NCI-H510A treated with DMSO at 0.1 percent for 48 hours (cell line): Measurements from ENCODE around the gene SEMA4D.

Source experiments
- DNase-seq: peaks from one replicate; lab custom pipeline; 2025; lab: John Stamatoyannopoulos, UW

Gene SEMA4D

DNA sequence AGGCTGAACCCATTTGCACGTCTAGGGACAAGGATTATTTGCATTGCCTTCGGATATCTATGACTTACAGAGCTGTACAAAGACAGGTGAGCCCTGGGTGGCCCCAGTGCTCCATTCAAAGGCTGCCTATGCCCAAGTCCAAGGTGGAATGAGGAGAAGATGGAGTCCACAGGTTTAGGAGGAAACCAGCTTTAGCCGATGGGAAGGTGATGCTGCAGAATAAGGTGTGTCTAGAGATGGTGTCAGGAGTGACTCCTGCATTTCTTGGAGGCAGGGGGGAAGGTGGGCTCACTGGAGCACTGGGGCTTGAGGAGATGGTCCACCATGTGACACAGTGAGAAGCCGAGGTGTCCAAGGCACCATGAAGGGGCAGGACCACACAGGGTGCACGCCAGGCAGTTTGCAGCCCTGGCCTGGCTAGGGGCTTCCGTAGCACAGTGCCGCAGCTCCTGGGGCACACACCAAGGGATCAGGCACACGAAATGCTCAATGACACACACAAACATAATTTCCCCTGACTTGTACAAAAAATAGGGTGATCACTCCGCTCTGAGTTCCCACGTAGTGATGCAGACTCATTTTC lies 32.1 kb downstream of the SEMA4D start:
- DNase-seq = no peak

DNA sequence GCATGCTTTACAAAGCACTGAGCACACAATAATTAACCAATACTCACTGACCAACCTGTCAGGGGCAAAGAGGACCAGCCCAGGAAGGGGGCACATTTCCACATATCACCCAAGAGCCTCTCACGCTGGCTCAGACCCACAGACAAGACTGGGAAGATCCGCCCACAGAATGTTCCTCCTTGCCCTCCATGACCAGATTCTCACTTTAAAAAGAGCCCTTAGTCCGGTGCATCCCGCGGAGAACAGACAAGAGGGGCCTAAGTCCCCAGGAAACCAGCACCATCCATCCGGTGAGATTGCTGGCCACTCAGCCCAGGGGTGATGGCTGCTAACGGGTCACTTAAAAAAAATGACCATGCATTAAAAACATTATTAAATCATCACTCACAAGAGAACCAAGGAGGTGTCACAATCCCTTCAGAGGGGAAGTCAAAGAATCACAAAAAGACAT lies 32.9 kb downstream of the SEMA4D start:
- no peak for DNase-seq

DNA sequence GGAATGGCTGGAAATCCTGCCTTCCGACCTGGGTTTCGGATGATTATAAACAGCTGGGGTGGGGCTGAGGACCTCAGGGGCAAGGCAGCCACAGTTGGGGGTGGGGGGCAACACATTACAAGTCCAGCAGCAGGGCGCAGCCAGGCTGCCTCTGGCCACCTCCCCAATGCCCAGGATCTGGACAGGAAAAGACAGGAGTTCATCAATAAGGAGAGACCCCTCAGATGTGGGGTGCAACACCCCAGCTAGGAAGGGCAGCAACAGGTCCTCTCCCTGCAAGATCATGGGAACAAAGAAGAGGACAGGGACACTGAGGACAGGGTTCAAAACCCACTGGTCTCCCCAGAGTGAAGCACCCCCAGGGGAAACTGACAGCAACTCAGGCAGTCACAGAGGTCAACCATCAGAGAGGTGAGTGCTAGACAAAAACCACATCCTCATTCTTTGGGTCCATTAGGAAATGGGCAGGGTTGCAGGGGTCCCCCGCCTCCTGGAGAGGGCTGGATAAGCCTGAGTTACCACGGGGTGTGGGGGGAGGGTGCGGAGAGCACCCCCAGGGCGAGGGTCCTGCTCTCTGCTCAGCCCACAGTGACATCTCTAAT lies 33.5 kb downstream of the SEMA4D start:
- no peak for DNase-seq

- DNase-seq = no peak
Observed at GRCh38 chr9:89462817-89463683, 34.9 kb downstream of the SEMA4D start.

DNA sequence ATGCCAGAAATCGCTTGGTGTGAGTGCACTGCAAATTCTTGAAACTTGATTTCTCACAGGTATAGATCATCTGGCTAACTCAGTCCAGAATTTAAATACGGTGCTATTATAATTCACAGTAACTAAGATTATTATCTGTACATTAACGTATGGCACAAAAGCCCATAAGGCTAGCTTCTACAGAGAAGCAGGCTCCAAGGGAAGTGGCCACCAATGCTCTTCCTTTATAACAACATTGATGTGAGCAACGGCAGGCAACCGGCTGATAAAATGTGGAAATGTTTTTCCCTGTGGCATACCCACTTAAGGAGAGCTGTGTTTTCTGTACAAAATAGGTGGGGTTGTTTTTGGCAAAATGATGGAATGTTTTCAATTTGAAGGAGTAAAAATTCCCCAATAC lies 35.7 kb downstream of the SEMA4D start:
- no peak for DNase-seq

- DNase-seq = no peak
Observed at GRCh38 chr9:89461265-89461664, 36.6 kb downstream of the SEMA4D start.

DNA sequence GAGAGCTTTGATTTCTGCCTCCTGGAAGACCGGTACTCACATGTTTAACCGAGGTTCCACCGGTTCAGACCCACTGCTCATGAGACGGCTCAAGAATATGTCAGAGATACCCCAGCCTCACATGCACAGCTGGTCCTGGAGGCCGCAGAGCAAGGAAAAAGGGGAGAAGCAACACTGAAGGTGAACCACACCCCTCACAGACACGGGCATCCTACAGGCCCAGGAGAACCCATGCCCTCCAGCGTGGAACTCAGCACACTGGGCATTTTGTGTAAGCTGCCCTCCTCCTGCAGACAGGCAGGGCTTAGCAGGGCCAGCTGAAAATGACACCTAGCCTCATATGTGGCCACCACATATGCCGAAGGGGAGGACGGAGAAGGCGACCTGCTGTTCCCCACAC lies 37.4 kb downstream of the SEMA4D start:
- DNase-seq = no peak

DNA sequence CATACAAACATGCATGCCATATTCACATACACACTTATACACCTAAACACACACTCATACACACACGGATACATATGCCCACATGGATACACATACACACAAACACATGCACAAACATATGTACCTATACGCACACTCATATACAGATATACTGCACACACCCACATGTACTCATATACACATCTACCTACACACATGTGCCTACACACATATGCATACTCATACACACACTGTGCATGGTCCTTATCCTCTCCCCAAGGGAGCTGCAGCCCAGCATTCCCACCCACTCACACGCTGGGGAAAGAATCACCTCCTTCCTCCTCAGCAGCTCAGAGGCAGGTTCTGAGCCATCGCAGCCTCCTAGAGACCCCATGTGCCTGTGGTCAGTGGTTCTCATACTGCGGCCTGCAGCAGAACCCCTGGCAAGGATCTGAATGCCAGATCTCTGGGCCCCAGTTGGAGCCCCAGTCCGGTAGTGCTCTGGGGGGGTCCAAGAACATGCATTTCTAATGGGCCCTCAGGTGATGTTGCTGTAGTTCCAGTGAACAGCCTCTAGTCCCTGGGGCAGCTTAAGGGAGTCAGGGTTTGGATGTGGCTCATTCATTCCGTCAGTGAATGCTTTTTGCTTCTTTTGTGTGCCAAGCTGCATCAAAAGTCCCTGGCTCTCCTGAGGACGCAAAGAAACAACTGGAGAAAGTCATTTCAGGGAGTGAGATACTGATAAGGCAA lies 39.0 kb downstream of the SEMA4D start:
- no peak for DNase-seq

- no peak for DNase-seq
Observed at GRCh38 chr9:89457376-89457855, 40.5 kb downstream of the SEMA4D start.

GRCh38 chr9:89455356-89455824 lies 42.5 kb downstream of the SEMA4D start:
- no peak for DNase-seq

GRCh38 chr9:89454498-89455355 lies 43.2 kb downstream of the SEMA4D start:
- DNase-seq = no peak

- DNase-seq = no peak
Observed at GRCh38 chr9:89453452-89453851, 44.5 kb downstream of the SEMA4D start.

- DNase-seq = no peak
Observed at GRCh38 chr9:89452561-89452960, 45.4 kb downstream of the SEMA4D start.

- no peak for DNase-seq
Observed at GRCh38 chr9:89450213-89450612, 47.7 kb downstream of the SEMA4D start.

- no peak for DNase-seq
Observed at GRCh38 chr9:89449261-89449671, 48.6 kb downstream of the SEMA4D start.

DNA sequence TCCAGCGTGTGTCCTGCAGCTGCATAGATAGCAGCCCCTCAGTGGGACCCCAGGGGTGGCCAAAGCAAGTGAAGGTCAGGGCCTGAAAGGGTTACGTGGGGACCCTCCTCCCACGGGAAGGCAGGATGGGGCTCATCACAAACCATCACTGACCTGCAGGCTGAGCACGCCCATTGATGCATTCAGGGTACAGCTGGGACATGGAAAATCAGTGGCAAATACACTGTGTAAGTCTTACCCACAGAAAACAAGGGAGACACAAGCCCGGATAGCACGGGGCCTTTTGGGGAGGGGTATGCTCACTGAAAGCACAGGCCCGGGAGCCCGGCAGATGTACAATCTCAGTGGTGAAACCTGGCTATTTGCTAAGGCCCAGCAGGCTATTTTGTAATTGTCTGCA lies 49.1 kb downstream of the SEMA4D start:
- no peak for DNase-seq

GRCh38 chr9:89448381-89448780 lies 49.5 kb downstream of the SEMA4D start:
- DNase-seq = no peak

DNA sequence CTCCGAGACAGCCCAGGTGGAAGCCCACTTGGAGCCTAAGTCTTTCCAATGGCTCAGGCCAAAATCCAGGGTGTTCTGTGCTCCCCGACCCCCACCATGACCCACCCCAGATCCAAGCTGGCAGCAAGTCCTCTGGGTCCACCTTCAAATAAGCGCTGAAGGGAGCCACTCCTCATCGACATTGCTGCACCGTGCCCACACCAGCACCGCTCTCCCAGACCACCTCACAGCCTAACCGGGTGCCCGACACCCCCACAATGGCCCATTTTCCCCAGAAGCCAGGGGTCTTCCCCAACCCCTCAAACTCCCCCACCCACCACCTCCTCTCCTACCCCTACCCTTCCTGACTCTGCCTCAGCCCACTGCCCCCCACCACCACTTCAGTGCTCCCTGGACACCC lies 50.5 kb downstream of the SEMA4D start:
- DNase-seq = no peak

GRCh38 chr9:89446961-89447310 lies 51.0 kb downstream of the SEMA4D start:
- DNase-seq = no peak

DNA sequence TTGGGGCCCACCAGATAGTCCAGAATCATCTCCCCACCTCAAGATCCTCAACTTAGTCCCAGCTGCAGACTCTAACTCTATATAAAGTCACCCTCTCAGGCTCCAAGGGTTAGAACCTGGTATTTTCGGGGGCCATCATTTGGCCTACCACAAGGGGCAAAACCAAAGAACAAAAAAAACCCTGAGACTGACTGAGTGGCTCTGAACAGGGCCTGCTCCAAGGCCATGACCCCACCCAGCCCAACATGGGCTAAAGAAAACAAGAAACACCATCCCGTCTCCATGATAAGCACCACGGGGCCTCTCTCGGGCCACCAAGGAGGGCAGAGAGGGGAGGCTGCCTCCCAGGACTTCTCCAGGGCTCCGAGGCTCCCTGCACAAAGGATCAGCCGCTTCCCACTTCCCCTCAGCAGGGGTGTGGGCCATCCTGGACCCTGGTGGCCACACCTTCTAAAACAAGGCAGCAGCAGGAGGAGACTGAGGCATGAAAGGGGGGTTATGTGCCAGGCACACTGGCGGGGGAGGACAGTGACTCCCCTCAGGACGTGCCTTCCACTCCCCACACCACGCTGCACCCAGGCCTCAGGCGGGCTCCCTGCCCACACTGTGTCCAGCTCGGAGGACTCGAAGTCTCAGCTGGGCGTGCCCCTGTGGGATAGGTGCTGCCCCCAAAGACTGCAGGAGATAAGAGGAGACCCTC lies 51.5 kb downstream of the SEMA4D start:
- no peak for DNase-seq

DNA sequence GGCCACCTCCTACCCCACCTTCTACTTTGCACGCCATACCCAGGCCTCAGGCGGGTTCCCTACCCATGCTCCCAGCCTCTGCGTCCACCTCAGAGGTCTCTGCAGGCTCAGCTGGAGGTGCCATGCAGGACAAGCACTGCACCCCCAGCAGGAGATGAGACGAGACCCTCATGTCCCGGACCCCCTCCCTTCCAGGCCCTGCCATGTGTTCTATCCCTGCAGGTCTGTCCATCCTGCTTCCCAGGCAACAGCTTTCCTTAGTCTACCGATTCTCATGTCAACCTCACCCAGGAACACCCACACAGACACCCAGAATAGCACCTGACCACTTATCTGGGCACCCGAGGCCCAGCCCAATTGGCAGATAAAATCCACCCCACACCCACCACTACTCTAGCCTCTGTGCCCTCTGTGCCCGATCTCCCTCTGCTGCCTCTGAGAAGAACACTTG lies 52.1 kb downstream of the SEMA4D start:
- DNase-seq = no peak
